GM18498 (cell line): Measurements from ENCODE around the gene FOXL3.

ENCODE experiments used
- ATAC-seq: cut with Tn5 transposase; IDR thresholded peaks from one replicate; pipeline ENCODE4 v1.9.1; 2021; ENCODE audit warnings: mild to moderate bottlenecking, moderate library complexity; ENCODE audit not compliant: unreplicated experiment

Gene FOXL3

DNA sequence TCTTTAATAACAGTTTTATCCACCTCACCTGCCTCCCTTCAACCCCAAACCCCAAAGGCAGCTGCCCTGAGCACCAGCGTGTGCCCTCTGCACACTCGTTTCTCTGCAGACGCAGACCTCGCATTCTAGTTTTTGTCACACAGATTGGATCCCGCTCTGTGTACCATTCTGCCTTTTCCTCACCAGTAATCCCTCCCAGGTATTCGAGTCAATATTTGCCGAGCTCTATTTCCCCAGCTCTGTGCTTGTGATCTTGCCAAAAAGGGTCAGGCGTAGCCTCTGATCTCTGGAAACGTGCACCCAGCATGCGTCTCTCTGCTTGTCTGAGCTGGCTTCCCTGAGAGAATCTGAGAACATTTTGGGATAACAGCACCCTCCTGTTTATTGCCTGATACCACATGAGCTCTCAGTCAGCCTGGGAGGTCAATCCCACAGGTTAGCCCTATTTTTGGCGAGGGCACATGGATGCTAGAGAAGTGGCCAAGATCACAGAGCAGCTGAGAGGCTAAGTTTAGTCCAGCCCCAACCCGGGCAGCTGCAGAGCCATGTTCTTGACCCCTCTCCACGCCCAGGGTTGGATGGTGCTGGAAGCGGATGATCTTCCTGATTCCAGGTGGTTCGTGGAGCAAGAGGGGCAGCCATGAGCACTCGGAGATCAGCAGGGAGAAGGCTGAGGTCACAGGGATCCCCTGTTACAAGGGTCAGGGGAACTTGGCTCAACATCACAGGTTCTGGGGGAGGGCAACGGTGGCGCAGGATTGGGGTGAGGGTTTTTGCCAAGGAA, 29.1 kb downstream of the FOXL3 start:
- no peak for ATAC-seq

GRCh38 chr7:320297-320696, 30.3 kb downstream of the FOXL3 start:
- ATAC-seq: no peak

DNA sequence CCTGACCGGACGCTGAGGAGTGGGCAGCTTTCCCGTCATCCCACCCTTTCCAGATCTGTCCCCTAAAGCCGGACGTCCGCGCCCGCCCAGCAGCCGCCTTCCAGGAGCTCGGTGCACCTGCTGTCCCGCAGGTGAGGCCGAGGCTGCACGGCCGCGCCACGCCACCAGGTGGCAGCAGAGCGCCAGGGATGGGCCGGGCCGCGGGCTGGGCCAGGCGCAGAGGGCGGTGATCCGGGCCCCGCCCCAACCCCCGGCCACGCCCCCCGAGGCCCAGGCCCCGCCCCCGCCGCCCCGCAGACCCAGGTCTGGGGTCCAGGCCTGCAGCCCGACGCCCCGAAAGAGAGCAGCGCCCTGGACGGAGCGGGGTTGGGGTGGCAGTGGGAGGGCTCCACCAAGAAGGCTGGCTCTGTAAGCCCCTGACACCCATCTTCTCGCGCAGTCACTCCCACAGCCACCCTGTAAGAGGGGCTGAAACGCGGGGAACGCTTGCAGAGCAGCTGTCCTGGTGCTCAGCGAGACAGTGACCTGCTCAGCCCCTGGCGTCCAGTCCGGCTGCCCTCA, 32.2 kb downstream of the FOXL3 start:
- peak; percentile 60 for ATAC-seq

GRCh38 chr7:322708-323111, 32.7 kb downstream of the FOXL3 start:
- no peak for ATAC-seq

DNA sequence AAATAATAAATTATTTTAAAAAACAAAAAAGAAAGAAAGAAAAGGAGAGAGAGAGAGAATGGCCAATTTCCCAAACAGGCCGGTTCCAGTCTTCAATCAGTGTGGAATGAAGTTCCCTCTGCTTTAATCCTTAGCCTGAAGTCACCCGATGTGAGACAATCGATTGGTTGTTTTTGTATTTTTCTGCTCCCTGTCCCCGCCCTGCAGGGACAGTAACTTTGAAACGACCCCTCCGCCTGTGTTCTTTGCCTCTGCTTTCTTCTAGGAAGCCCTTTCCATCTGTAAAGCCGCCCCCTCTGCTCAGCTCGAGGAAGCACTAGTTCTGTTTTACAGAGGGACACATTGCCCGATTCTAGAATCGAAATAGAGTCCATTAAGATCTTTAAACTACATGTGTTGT, 33.4 kb downstream of the FOXL3 start:
- no peak for ATAC-seq

DNA sequence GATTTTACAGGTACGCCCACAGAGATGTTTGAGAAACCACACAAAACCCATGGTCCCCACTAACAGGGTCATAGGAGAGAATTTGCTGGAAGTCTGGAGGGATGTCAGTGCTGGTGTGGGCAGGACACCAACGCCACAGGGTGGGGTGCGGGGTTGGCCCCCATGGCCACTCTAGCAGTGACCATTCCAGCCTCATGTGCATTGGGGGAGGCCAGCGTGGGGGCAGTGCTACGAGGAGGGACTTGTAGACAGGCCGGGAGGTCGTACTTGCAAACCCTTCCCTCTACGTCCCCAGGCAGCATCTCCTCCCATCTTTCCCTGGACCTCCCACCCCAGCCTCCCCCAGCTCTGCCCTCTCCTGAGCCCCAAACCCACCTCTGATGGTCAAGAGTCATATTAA, 34.0 kb downstream of the FOXL3 start:
- no peak for ATAC-seq

- ATAC-seq: no peak
Observed at GRCh38 chr7:325051-325798, 35.3 kb downstream of the FOXL3 start.

DNA sequence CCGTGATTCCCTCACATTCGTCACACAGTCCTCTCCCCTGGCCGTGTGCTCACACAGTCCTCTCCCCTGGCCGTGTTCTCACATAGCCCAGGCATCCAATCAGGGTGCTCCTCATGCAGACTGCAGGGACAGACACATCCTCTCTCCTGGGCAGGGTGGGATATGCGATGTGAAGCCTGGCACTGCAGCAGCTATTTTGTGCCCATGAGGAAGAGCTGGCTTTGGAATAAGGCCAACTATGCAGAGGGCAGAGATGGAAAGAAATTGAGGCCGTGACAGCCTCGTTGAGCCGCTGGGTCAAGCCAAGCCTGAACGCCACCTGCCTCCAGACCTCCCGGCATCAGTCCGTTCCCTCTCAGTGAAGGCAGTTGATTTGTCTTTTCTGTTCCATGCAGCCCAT, 35.8 kb downstream of the FOXL3 start:
- ATAC-seq: no peak

- no peak for ATAC-seq
Observed at GRCh38 chr7:326273-326672, 36.3 kb downstream of the FOXL3 start.

- no peak for ATAC-seq
Observed at GRCh38 chr7:326809-327232, 36.9 kb downstream of the FOXL3 start.

- no peak for ATAC-seq
Observed at GRCh38 chr7:327233-327931, 37.4 kb downstream of the FOXL3 start.

GRCh38 chr7:327991-328702, 38.2 kb downstream of the FOXL3 start:
- ATAC-seq: no peak

DNA sequence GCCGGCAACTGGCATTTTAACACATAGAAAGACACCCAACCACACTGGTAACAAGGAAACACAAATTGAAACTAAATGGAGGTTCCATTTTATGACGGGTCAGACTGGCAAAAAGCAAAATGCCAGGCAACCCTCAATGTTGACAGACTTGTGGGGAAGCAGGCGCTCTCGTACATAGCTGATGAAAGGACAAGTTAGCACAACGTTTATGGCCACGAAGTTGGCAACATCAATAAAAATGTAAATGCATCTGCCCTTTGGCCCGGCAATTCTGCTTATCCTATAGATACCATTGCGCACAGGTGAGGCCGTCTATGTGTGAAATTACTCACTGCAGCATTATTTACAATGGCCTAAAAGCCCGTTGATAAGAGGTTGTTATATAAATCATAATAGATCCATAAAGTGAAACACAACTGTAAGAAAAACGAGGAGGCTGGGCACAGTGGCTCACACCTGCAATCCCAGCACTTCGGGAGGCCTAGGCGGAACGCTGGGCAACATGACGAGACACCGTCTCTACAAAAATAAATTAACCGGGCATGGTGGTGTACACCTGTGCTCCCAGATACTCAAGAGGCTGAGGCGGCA, 39.8 kb downstream of the FOXL3 start:
- ATAC-seq: no peak

DNA sequence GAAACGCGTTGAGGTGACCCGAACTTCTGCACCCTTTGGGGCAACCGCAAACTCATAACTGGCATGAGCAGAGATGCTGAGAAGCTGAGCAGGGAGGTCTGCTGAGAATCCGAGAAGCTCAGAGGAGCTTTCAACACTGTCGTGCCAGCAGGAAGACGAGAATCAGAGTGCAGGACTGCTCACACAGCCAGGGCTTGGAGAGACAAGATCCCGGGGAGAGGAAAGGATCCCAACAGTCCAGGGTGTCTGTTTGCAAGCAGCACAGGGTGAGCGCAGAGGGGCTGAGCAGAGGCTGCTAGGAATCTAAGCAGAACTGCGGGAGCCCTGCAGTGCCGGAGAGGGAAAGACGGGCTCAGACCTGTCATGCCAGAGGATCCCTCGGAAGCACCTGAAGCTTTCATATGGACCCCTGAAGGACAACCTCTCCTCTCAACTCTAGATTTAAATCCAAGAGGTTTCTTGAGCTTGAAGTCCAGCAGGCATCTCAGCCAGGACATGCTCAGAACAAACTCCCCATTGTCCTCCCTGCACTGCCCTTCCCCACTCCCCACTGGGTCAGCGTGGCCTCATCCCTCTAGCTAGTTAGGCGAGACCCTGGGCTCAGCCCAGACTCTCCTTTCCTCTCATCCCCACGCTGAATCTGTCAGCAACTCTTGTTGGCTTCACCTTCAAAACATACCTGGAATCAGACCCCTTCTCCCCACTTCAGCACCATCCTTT, 40.7 kb downstream of the FOXL3 start:
- ATAC-seq: no peak

DNA sequence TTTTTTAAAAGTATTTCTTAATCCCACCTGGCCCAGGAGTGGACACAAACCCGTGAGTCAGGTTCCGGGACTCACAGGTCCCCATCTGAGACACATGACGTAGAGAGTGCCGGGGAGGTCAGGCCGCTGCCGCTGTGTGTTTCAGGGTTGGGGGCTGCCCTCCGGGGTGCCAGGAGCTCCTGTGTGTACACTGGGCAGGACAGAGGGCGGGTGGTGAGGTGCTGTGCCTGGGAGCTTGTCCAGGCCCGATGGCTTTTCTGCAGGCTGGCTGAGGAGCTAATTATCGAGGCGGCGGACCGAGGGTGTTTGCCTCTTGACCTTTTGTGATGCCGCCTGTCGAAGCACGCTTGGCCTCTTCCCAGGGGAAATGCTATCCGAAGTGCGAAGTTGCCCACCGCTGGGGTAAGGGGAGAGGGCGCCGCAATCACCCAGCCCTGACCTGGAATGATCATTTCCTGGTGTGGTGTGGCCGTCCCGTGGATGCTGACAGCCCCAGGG, 42.1 kb downstream of the FOXL3 start:
- ATAC-seq: no peak

GRCh38 chr7:332646-333392, 42.8 kb downstream of the FOXL3 start:
- ATAC-seq: no peak

DNA sequence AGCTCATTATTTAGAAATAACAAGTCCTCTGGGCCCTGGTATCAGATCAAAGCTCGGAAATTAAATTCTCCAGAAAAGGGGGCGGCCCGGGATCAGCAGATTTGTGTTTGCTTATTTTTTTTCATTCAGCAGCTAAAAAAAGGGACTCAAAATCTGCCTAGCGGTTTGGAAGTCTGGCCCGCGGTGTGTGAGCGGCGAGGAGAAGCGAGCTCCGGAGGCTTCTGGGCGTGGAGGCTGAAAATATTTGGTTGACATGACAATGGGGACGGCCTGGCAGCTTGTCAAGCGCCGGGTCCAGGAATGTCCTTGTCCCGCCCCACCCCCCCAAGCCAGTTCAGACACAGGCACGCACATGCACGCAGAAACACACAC, 43.4 kb downstream of the FOXL3 start:
- no peak for ATAC-seq

DNA sequence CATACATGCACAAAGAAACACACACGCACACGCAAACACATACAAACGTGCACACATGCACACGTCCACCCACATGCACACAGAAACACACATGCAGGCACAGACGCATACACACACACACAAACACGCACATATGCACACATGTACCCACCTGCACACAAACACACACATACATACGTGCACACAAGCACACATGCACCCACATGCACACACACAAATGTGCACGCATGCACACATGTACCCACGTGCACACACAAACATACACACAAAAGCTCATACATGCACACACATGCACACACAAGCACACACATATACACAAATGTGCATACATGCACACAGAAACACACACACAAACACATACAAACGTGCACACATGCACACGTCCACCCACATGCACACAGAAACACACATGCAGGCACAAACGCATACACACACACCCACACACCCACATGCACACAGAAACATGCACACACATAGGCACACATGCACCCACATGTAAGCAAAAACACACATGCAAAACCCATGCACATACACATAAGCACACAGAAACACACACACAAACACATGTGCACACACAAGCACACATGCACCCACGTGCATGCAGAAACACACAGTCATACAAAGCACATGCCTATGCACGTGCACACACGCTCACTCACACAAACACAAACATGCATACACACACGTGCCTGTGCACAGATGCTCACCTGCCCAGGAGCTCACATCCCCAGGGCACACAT, 44.8 kb downstream of the FOXL3 start:
- ATAC-seq: no peak
